ENCODE measurements around the gene IMMT. TPM values are rescaled to one million over a fixed set of nuclear protein-coding genes. Genes with fewer than 3 reads are reported as not detected.
"Not testable (repeated sequence)": the region's sequence is repeated elsewhere in the genome, so short reads cannot be mapped to it uniquely, and the experiment has no call there.

The IMMT gene
- total and polyA plus RNA-seq, 2 donors (not counting 3 experiments of a cell fraction or from before 2014, with no cell fraction given) = 35.6 to 112 TPM

DNA sequence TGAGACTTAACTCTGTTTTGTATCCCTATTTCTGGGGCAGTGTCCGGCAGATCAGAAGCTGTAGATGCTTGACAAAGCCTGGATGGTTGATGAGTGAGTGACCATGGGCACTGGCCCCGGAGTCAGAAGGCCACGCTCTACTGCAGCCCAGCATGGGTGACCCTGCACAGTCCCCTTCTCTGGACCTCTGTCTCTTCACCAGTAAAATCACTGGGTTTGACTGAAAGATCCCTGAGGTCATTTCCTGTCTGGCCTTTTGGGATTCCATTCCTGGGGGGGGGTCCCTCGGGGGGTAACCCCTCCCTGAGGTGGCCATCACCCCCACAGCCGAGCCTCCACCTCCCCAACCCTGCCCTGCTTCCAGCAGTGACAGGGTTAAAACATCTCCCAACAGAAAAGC, 35.7 kb upstream of the IMMT start:
- FAIRE-seq (no peak), DNase-seq (ENCODE audit: low read depth, low spot score) (no peak)
- no peaks in the 10 kb centered on the region for H3K27me3 ChIP-seq (ENCODE audit: control insufficient read depth in 2 of 2, insufficient read depth in 2 of 2, low read length in 2 of 2)
- no peaks in the 10 kb centered on the region for H3K79me2 ChIP-seq (ENCODE audit: control insufficient read depth, insufficient read depth, low read length)
- no peaks in the 10 kb centered on the region for H3K9me3 ChIP-seq (replicated peaks; ENCODE audit: control insufficient read depth, insufficient read depth, low read length)
- no peak overlapping the region for H2AFZ ChIP-seq (ENCODE audit: low read depth, low read length)
- POLR2A ChIA-PET = interaction anchor here (0.6 kb wide), 1 partner anchor 123 kb away, joined by 4 read pairs; no protein-coding TSS in a partner anchor
- BruUV-seq (replicated peaks) = no TSS peak
- H3K9me1 ChIP-seq (replicated peaks; ENCODE audit: control insufficient read depth, extremely low read depth, insufficient read depth, low read length) = no peaks in the 10 kb centered on the region
- no peak overlapping the region for H3K4me2 ChIP-seq (ENCODE audit: insufficient read depth, low read length)
- no peak overlapping the region for H3K27ac ChIP-seq (ENCODE audit: insufficient read depth, low read depth, low read length)
- no peaks in the 10 kb centered on the region for H4K20me1 ChIP-seq (replicated peaks; ENCODE audit: control insufficient read depth, extremely low read depth, insufficient read depth, low read length)
- intact Hi-C loops (cut with micrococcal nuclease) = no loop called here
- no peaks in the 10 kb centered on the region for H3K4me1 ChIP-seq (ENCODE audit: control insufficient read depth, extremely low read depth, insufficient read depth, low read length)
- no peaks in the 10 kb centered on the region for H3K36me3 ChIP-seq (ENCODE audit: control insufficient read depth in 2 of 2, extremely low read depth in 1 of 2, insufficient read depth in 2 of 2, low read length in 2 of 2)
- dilution Hi-C loops (cut with MboI; ENCODE audit: extremely low pct_ligation_motif_present, low sequenced_read_pairs) = no loop called here
- TF ChIP-seq JUN (IDR thresholded peaks at IDR 0.05; ENCODE audit: borderline replicate concordance, insufficient read depth, insufficient read length, low read depth) = no peak
- no peak for TF ChIP-seq POLR2AphosphoS5 (IDR thresholded peaks at IDR 0.05; ENCODE audit: insufficient read depth, low read depth, low read length)
- CTCF ChIA-PET = interaction anchor here (2.5 kb wide), 1 partner anchor 10 kb away, joined by 8 read pairs; no protein-coding TSS in a partner anchor
- no peak overlapping the region for H3K9ac ChIP-seq (replicated peaks; ENCODE audit: extremely low read depth, insufficient read depth, low read length)
- no peak overlapping the region for H3K4me3 ChIP-seq (replicated peaks in 1 of 3; ENCODE audit: insufficient read depth in 1 of 3, low read depth in 1 of 3, low read length in 3 of 3)

DNA sequence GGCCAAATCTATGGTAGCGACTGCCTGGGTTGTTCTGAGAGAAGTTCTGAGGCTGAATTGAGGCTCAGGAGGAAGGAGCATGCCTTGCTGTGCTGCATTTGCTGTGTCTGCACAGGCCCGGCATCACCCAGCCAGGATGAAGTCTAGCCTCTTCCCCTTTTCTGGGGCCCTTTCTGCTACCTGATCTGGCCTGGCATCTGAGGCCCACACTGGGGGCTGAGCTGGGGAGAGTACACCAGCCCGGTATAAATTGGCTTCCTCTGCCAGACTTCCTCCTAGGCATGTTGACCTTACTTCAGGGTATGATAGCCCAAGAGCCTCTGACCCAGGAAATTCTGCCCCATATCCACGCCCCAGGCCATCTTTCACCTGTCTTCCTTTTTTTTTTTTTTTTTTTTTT, 34.0 kb upstream of the IMMT start:
- no peak overlapping the region for H3K27ac ChIP-seq (ENCODE audit: insufficient read depth, low read depth, low read length)
- H3K9me1 ChIP-seq (replicated peaks; ENCODE audit: control insufficient read depth, extremely low read depth, insufficient read depth, low read length) = no peaks in the 10 kb centered on the region
- dilution Hi-C loops (cut with MboI; ENCODE audit: extremely low pct_ligation_motif_present, low sequenced_read_pairs) (no loop called here), intact Hi-C loops (cut with micrococcal nuclease) (no loop called here)
- ChIA-PET CTCF (interaction anchor here (2.5 kb wide), 1 partner anchor 8 kb away, joined by 8 read pairs; no protein-coding TSS in a partner anchor), POLR2A (no interaction called here)
- no peaks in the 10 kb centered on the region for H3K9me3 ChIP-seq (replicated peaks; ENCODE audit: control insufficient read depth, insufficient read depth, low read length)
- H3K27me3 ChIP-seq (ENCODE audit: control insufficient read depth in 2 of 2, insufficient read depth in 2 of 2, low read length in 2 of 2) = no peaks in the 10 kb centered on the region
- no peak overlapping the region for H2AFZ ChIP-seq (ENCODE audit: low read depth, low read length)
- H3K4me1 ChIP-seq (ENCODE audit: control insufficient read depth, extremely low read depth, insufficient read depth, low read length) = peaks cover 7% of the 10 kb centered on the region
- no peak overlapping the region for H3K9ac ChIP-seq (replicated peaks; ENCODE audit: extremely low read depth, insufficient read depth, low read length)
- H3K4me2 ChIP-seq (ENCODE audit: insufficient read depth, low read length) = no peak overlapping the region
- BruUV-seq (replicated peaks) = no TSS peak
- H4K20me1 ChIP-seq (replicated peaks; ENCODE audit: control insufficient read depth, extremely low read depth, insufficient read depth, low read length) = no peaks in the 10 kb centered on the region
- no peak overlapping the region for H3K4me3 ChIP-seq (replicated peaks in 1 of 3; ENCODE audit: insufficient read depth in 1 of 3, low read depth in 1 of 3, low read length in 3 of 3)
- TF ChIP-seq FOS (IDR thresholded peaks at IDR 0.05; ENCODE audit: borderline replicate concordance, insufficient read depth, low read length) = no peak
- TF ChIP-seq, protein P1, sequence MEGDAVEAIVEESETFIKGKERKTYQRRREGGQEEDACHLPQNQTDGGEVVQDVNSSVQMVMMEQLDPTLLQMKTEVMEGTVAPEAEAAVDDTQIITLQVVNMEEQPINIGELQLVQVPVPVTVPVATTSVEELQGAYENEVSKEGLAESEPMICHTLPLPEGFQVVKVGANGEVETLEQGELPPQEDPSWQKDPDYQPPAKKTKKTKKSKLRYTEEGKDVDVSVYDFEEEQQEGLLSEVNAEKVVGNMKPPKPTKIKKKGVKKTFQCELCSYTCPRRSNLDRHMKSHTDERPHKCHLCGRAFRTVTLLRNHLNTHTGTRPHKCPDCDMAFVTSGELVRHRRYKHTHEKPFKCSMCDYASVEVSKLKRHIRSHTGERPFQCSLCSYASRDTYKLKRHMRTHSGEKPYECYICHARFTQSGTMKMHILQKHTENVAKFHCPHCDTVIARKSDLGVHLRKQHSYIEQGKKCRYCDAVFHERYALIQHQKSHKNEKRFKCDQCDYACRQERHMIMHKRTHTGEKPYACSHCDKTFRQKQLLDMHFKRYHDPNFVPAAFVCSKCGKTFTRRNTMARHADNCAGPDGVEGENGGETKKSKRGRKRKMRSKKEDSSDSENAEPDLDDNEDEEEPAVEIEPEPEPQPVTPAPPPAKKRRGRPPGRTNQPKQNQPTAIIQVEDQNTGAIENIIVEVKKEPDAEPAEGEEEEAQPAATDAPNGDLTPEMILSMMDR (IDR thresholded peaks at IDR 0.05; ENCODE audit: extremely low read depth in 1 of 2, insufficient read depth in 1 of 2, low read depth in 1 of 2, low read length in 2 of 2) = no peak
- TF ChIP-seq JUN (IDR thresholded peaks at IDR 0.05; ENCODE audit: borderline replicate concordance, insufficient read depth, insufficient read length, low read depth) = no peak
- no peak for TF ChIP-seq MYC (IDR thresholded peaks at IDR 0.05; ENCODE audit: low read depth, low read length)
- TF ChIP-seq GATA2 (IDR thresholded peaks at IDR 0.05; ENCODE audit: insufficient read depth, insufficient read length, low read depth, low read length) = no peak
- no peak for TF ChIP-seq EZH2 (IDR thresholded peaks at IDR 0.05; ENCODE audit: borderline replicate concordance, low read depth, low read length, severe bottlenecking)
- TF ChIP-seq, protein P2, sequence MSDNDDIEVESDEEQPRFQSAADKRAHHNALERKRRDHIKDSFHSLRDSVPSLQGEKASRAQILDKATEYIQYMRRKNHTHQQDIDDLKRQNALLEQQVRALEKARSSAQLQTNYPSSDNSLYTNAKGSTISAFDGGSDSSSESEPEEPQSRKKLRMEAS (IDR thresholded peaks at IDR 0.05; ENCODE audit: insufficient read depth, insufficient read length) = no peak
- TF ChIP-seq POLR2A (IDR thresholded peaks at IDR 0.05; ENCODE audit: low read depth, low read length) = no peak
- TF ChIP-seq POLR2AphosphoS5 (IDR thresholded peaks at IDR 0.05; ENCODE audit: insufficient read depth, low read depth, low read length) = no peak
- FAIRE-seq (no peak), DNase-seq (ENCODE audit: low read depth, low spot score) (no peak)
- H3K36me3 ChIP-seq (ENCODE audit: control insufficient read depth in 2 of 2, extremely low read depth in 1 of 2, insufficient read depth in 2 of 2, low read length in 2 of 2) = no peaks in the 10 kb centered on the region
- H3K79me2 ChIP-seq (ENCODE audit: control insufficient read depth, insufficient read depth, low read length) = no peaks in the 10 kb centered on the region

DNA sequence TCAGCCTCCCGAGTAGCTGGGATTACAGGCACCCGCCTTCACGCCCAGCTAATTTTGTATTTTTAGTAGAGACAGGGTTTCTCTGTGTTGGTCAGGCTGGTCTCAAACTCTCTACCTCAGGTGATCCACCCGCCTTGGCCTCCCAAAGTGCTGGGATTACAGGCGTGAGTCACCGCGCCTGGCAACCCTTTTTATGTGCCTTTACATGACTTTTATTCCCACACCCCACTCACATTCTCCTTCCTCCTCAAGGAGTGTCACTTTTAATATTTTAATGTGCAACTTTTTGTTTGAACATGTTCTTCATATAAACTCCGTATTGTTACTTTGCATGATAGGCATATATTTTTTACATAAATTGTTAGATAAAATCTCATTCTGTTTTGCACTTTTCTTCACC, 33.3 kb upstream of the IMMT start:
- DNase-seq (ENCODE audit: low read depth, low spot score); H3K9ac ChIP-seq (replicated peaks; ENCODE audit: extremely low read depth, insufficient read depth, low read length); H3K9me3 ChIP-seq (replicated peaks; ENCODE audit: control insufficient read depth, insufficient read depth, low read length); POLR2A ChIA-PET; intact Hi-C loops (cut with micrococcal nuclease); FAIRE-seq; CTCF ChIA-PET; BruUV-seq (replicated peaks); dilution Hi-C loops (cut with MboI; ENCODE audit: extremely low pct_ligation_motif_present, low sequenced_read_pairs); H3K4me2 ChIP-seq (ENCODE audit: insufficient read depth, low read length); H4K20me1 ChIP-seq (replicated peaks; ENCODE audit: control insufficient read depth, extremely low read depth, insufficient read depth, low read length); H3K4me1 ChIP-seq (ENCODE audit: control insufficient read depth, extremely low read depth, insufficient read depth, low read length); H3K9me1 ChIP-seq (replicated peaks; ENCODE audit: control insufficient read depth, extremely low read depth, insufficient read depth, low read length); H3K79me2 ChIP-seq (ENCODE audit: control insufficient read depth, insufficient read depth, low read length); H2AFZ ChIP-seq (ENCODE audit: low read depth, low read length); H3K36me3 ChIP-seq (ENCODE audit: control insufficient read depth in 2 of 2, extremely low read depth in 1 of 2, insufficient read depth in 2 of 2, low read length in 2 of 2); H3K27ac ChIP-seq (ENCODE audit: insufficient read depth, low read depth, low read length); H3K27me3 ChIP-seq (ENCODE audit: control insufficient read depth in 2 of 2, insufficient read depth in 2 of 2, low read length in 2 of 2); H3K4me3 ChIP-seq (replicated peaks in 1 of 3; ENCODE audit: insufficient read depth in 1 of 3, low read depth in 1 of 3, low read length in 3 of 3): not testable (repeated sequence)

Data from endothelial cell of umbilical vein (primary cell).